T-cell (primary cell): ENCODE measurements around the gene ADARB2. TPM values are rescaled to one million over a fixed set of nuclear protein-coding genes. Genes with fewer than 3 reads are reported as not detected.

Source experiments
- ATAC-seq, 4 experiments: fragments of 200-7000 bp in 3 of 4; fragments of 150-1000 bp in 1 of 4; cut with Tn5 transposase; replicated peaks in 1 of 4; 1 replicate in 3 of 4; 2 replicates in 1 of 4; pipeline ENCODE4 v1.10.0; 2021; ENCODE audit warnings: moderate library complexity in 3 of 4, mild to moderate bottlenecking in 2 of 4, moderate number of reproducible peaks in 1 of 4
- CTCF ChIA-PET, 2 donors: fragments of 300-600 bp; sonication (Branson Sonifier 250); formaldehyde crosslinking; loops; one replicate each; lab custom pipeline; 2022; ENCODE audit warnings: antibody characterized with exemption in 2 of 2; lab: Charles Lee
- POLR2A ChIA-PET, 2 donors: fragments of 300-600 bp; sonication (Branson Sonifier 250); formaldehyde crosslinking; loops; one replicate each; lab custom pipeline; 2022; ENCODE audit warnings: antibody characterized with exemption in 2 of 2; lab: Charles Lee
- DNase-seq, 35 experiments: peaks; one replicate each; pipeline versions ENCODE4 v3.0.0 to v3.0.0-alpha.2; 2013 to 2023
- H3K27ac ChIP-seq: one replicate; pipeline ENCODE4 v1.5.1; 2013; ENCODE audit warnings: low read length
- H3K27me3 ChIP-seq, 2 experiments: replicated peaks in 1 of 2; 1 replicate in 1 of 2; 2 replicates in 1 of 2; pipeline versions ENCODE4 v1.6.1 to v1.7.0; 2013; ENCODE audit warnings: low read length in 1 of 2, mixed read lengths in 1 of 2; ENCODE audit not compliant: control insufficient read depth in 2 of 2, insufficient read depth in 2 of 2; ENCODE audit errors: extremely low read depth in 1 of 2
- H3K36me3 ChIP-seq, 2 donors: 1 replicate in 1 of 2; 2 replicates in 1 of 2; pipeline versions ENCODE4 v1.6.1 to v1.7.0; 2013; ENCODE audit warnings: low read length in 1 of 2; ENCODE audit not compliant: control insufficient read depth in 2 of 2, insufficient read depth in 1 of 2; ENCODE audit errors: extremely low read depth in 1 of 2
- H3K4me1 ChIP-seq, 2 experiments: 1 replicate in 1 of 2; 2 replicates in 1 of 2; pipeline versions ENCODE4 v1.6.1 to v1.7.0; 2013; ENCODE audit warnings: low read length in 2 of 2, mixed read lengths in 1 of 2; ENCODE audit not compliant: insufficient read depth in 2 of 2, control insufficient read depth in 1 of 2; ENCODE audit errors: extremely low read depth in 1 of 2
- H3K4me3 ChIP-seq, 2 donors: 1 replicate in 1 of 2; 2 replicates in 1 of 2; pipeline versions ENCODE4 v1.5.1 to v1.7.0; 2013; ENCODE audit warnings: mild to moderate bottlenecking in 2 of 2, low read length in 1 of 2, moderate library complexity in 1 of 2; ENCODE audit not compliant: control insufficient read depth in 1 of 2; ENCODE audit errors: extremely low read depth in 1 of 2
- H3K9me3 ChIP-seq: 2 replicates; pipeline ENCODE4 v1.7.0; 2013
- H3K27ac Mint-ChIP-seq, 2 donors: one replicate each; pipeline ENCODE4 v1.8.0; 2020 to 2021; ENCODE audit warnings: mild to moderate bottlenecking in 2 of 2, mixed read lengths in 2 of 2
- H3K27me3 Mint-ChIP-seq, 2 donors: one replicate each; pipeline ENCODE4 v1.8.0; 2021 to 2022; ENCODE audit warnings: mixed read lengths in 2 of 2
- H3K36me3 Mint-ChIP-seq: one replicate; pipeline ENCODE4 v1.8.0; 2021; ENCODE audit warnings: mixed read lengths
- H3K4me1 Mint-ChIP-seq, 3 donors: one replicate each; pipeline ENCODE4 v1.8.0; 2020 to 2022; ENCODE audit warnings: mixed read lengths in 3 of 3, mild to moderate bottlenecking in 1 of 3
- H3K4me3 Mint-ChIP-seq, 3 donors: one replicate each; pipeline ENCODE4 v1.8.0; 2020 to 2022; ENCODE audit warnings: mild to moderate bottlenecking in 3 of 3, mixed read lengths in 3 of 3, moderate library complexity in 3 of 3
- H3K9me3 Mint-ChIP-seq, 3 donors: one replicate each; pipeline ENCODE4 v1.8.0; 2020 to 2022; ENCODE audit warnings: mixed read lengths in 3 of 3
- WGBS: methylation state at CpG from one replicate; pipeline ENCODE4 v1.1.5; 2013; ENCODE audit warnings: missing lambda C conversion rate; ENCODE audit not compliant: insufficient coverage; 5-methylcytosine and 5-hydroxymethylcytosine counted together
- total RNA-seq, 35 experiments: library from RNA in 6 of 35; stranded (reverse) in 6 of 35; fragments of 120-200 nt in 1 of 35; gene quantifications; one replicate each; pipeline versions ENCODE4 v1.2.1 to v1.2.4 and lab custom pipeline; 2013 to 2026

The ADARB2 gene
- total RNA-seq, 5 donors from 2014 or later (not counting 1 experiment from before 2014, with no cell fraction given), result 0.07 to 4.0 (median 0.41) TPM

- H3K36me3 Mint-ChIP-seq, result no peaks in the 10 kb centered on the region
- Histone ChIP-seq H3K4me3 (no peak overlapping the region), H3K27me3 (peaks cover 0 to 12% of the 10 kb centered on the region in 2 experiments), H3K27ac (no peak overlapping the region), H3K36me3 (no peaks in the 10 kb centered on the region), H3K9me3 (no peaks in the 10 kb centered on the region), H3K4me1 (no peaks in the 10 kb centered on the region)
- no peak for ATAC-seq
- H3K27me3 Mint-ChIP-seq, result peaks cover 0 to 11% of the 10 kb centered on the region in 2 donors
- no peak for DNase-seq
- WGBS, result 100% methylated on average over 2 of the region's 6 CpGs
- CTCF ChIA-PET, result no interaction called here
- POLR2A ChIA-PET, result interaction anchor here in 1 of 2 donors (0.6 kb wide), 1 partner anchor 10 kb away, joined by 6 read pairs; no protein-coding TSS in a partner anchor
- H3K4me3 Mint-ChIP-seq, result no peak overlapping the region
- no peak overlapping the region for H3K27ac Mint-ChIP-seq
- H3K4me1 Mint-ChIP-seq, result no peaks in the 10 kb centered on the region
- H3K9me3 Mint-ChIP-seq, result no peaks in the 10 kb centered on the region
Measured at GRCh38 chr10:1521741-1522140, 215.6 kb downstream of the ADARB2 start.

DNA sequence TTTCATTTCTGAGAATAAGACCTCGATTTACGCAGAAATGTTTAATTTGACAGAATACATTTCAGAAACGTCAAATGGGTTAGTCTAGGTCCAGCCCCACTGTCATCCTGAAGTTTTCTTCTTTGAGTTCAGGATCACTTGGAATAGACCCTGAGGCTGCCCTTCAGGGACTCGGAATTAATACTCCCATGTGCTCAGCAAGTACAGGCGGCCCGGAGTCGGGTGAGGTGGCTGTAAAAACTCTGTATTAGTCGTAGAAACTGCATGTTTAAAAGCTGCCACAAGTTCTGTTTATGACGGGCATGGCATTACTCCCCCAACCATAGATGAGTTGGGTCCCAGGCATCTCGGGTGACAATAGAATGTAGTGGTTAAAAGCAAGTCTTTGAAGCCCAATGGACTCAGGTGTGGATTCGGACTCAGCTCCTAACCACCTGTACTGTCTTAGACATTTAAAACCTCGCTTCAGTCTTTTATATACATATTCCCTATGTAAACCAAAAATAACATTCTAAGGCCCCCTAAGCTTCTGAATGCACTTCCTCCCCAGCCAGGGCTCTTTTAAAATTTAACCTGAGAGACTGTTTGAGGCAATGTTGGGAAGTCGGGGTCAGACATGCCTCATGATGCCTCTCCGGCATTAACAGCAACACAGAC lies 216.3 kb downstream of the ADARB2 start:
- Mint-ChIP-seq H3K9me3 (no peaks in the 10 kb centered on the region), H3K27ac (no peak overlapping the region), H3K4me1 (no peaks in the 10 kb centered on the region), H3K4me3 (no peak overlapping the region), H3K27me3 (peaks cover 0 to 11% of the 10 kb centered on the region in 2 donors), H3K36me3 (no peaks in the 10 kb centered on the region)
- ChIA-PET CTCF (no interaction called here), POLR2A (no interaction called here)
- Histone ChIP-seq H3K4me3 (no peak overlapping the region), H3K36me3 (no peaks in the 10 kb centered on the region), H3K4me1 (no peaks in the 10 kb centered on the region), H3K27me3 (peaks cover 0 to 10% of the 10 kb centered on the region in 2 experiments), H3K27ac (no peak overlapping the region), H3K9me3 (no peaks in the 10 kb centered on the region)
- 66% methylated on average over 4 of the region's 14 CpGs for WGBS
- no peak for ATAC-seq
- no peak for DNase-seq

- POLR2A ChIA-PET, result no interaction called here
- H3K4me1 Mint-ChIP-seq, result no peaks in the 10 kb centered on the region
- WGBS, result 97% methylated on average over 6 of the region's 6 CpGs
Measured at GRCh38 chr10:1519391-1519790, 217.9 kb downstream of the ADARB2 start.

DNA sequence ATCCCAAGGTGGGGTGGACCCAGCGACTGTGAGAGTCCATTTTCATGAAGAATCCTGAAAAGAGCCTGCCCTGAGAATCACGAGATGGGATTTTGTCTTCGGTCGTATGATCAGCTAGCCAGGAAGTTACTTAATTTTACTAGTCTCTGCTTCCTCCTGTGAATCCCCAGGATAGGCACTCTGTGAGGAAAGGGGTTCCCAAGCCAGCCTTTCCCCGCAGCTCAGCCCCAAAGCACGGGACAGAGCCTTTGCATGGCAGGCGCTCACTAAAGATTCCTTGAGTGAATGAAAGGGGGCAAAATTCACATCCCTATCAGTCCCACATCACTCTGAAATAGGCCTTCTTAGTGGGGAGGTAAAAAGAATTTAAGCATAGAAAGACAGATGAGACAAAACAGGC lies 219.6 kb downstream of the ADARB2 start:
- DNase-seq, result no peak
- H3K4me3 Mint-ChIP-seq, result no peak overlapping the region

More at GRCh38 chr10:1519391-1519790, 217.9 kb downstream of the ADARB2 start:
- CTCF ChIA-PET, result no interaction called here
- Mint-ChIP-seq H3K36me3 (no peaks in the 10 kb centered on the region), H3K27me3 (peaks cover 6 to 12% of the 10 kb centered on the region in 2 donors), H3K27ac (no peak overlapping the region), H3K4me3 (no peak overlapping the region), H3K9me3 (no peaks in the 10 kb centered on the region)
- Histone ChIP-seq H3K36me3 (no peaks in the 10 kb centered on the region), H3K27me3 (peaks cover 0 to 12% of the 10 kb centered on the region in 2 experiments), H3K27ac (no peak overlapping the region), H3K9me3 (no peaks in the 10 kb centered on the region), H3K4me3 (no peak overlapping the region), H3K4me1 (no peaks in the 10 kb centered on the region)
- DNase-seq (no peak), ATAC-seq (no peak)

GRCh38 chr10:1516492-1517165 lies 220.7 kb downstream of the ADARB2 start:
- H3K9me3 Mint-ChIP-seq, result no peaks in the 10 kb centered on the region
- DNase-seq (no peak), ATAC-seq (no peak)
- Histone ChIP-seq H3K27ac (no peak overlapping the region), H3K4me1 (no peaks in the 10 kb centered on the region), H3K36me3 (no peaks in the 10 kb centered on the region), H3K9me3 (no peaks in the 10 kb centered on the region), H3K4me3 (no peak overlapping the region), H3K27me3 (peaks cover 0 to 17% of the 10 kb centered on the region in 2 experiments)
- 88% methylated on average over 24 of the region's 29 CpGs for whole genome bisulfite sequencing
- H3K27me3 Mint-ChIP-seq, result peaks cover 12 to 13% of the 10 kb centered on the region in 2 donors
- no peak overlapping the region for H3K4me3 Mint-ChIP-seq
- POLR2A ChIA-PET, result no interaction called here
- CTCF ChIA-PET, result no interaction called here
- no peak overlapping the region for H3K27ac Mint-ChIP-seq
- H3K36me3 Mint-ChIP-seq, result no peaks in the 10 kb centered on the region
- no peaks in the 10 kb centered on the region for H3K4me1 Mint-ChIP-seq

More for the DNA sequence above, 219.6 kb downstream of the ADARB2 start:
- Mint-ChIP-seq H3K27me3 (peaks cover 7 to 14% of the 10 kb centered on the region in 2 donors), H3K9me3 (no peaks in the 10 kb centered on the region), H3K4me1 (no peaks in the 10 kb centered on the region), H3K36me3 (no peaks in the 10 kb centered on the region), H3K27ac (no peak overlapping the region)
- Histone ChIP-seq H3K9me3 (no peaks in the 10 kb centered on the region), H3K4me3 (no peak overlapping the region), H3K36me3 (no peaks in the 10 kb centered on the region), H3K4me1 (no peaks in the 10 kb centered on the region), H3K27ac (no peak overlapping the region), H3K27me3 (peaks cover 0 to 19% of the 10 kb centered on the region in 2 experiments)
- ATAC-seq, result no peak
- ChIA-PET POLR2A (no interaction called here), CTCF (no interaction called here)
- 91% methylated on average over 4 of the region's 7 CpGs for WGBS

DNA sequence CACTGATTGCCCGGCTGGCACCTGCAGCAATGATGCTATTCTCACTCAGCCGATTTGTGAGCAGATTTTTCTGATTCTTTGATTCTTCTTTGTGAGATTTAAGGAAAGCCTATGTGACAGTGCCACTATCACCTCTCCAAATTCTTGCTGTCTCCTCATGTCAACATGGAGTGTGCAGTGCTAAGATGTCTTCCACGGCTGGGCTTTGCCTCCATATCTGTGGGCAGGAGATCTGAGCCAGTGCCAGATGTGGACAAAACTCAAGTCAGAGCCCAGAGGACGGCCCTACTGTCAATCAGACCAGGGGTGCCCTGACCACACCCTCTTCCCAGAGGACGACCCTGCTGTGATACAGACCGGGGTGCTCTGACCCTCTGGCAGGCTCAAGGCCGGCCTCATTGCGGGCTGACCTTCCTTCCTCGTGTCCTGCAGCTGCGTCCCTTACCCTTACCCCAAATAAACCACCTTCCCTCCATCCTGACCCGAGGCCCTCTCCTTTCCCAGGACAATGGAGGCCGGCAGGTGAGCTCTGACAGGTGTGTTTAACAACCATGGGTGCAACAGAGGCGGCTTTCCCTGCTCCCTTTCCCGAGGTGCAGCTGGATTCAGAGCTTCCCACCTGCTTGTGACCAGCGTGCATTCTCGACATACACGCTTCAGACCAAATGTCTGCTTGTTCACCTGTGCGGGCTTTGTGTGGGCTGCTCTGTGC lies 221.4 kb downstream of the ADARB2 start:
- WGBS, result 77% methylated on average over 18 of the region's 18 CpGs
- ChIA-PET POLR2A (interaction anchor here in 1 of 2 donors (0.6 kb wide), 1 partner anchor 13 kb away, joined by 3 read pairs; no protein-coding TSS in a partner anchor), CTCF (no interaction called here)
- H3K27me3 ChIP-seq, result peaks cover 0 to 17% of the 10 kb centered on the region in 2 experiments
- H3K27me3 Mint-ChIP-seq, result peaks cover 17% of the 10 kb centered on the region in 2 donors
- no peaks in the 10 kb centered on the region for H3K36me3 ChIP-seq
- H3K27ac ChIP-seq, result no peak overlapping the region
- H3K9me3 ChIP-seq, result no peaks in the 10 kb centered on the region
- H3K4me1 Mint-ChIP-seq, result no peaks in the 10 kb centered on the region
- H3K4me3 Mint-ChIP-seq, result no peak overlapping the region
- no peak overlapping the region for H3K27ac Mint-ChIP-seq
- ATAC-seq (no peak), DNase-seq (no peak)
- no peak overlapping the region for H3K4me3 ChIP-seq
- no peaks in the 10 kb centered on the region for H3K4me1 ChIP-seq
- H3K9me3 Mint-ChIP-seq, result peaks cover 0 to 4% (median 0%) of the 10 kb centered on the region in 3 donors
- no peaks in the 10 kb centered on the region for H3K36me3 Mint-ChIP-seq
